Measurements from ENCODE around the gene GALNT16. TPM values are rescaled to one million over a fixed set of nuclear protein-coding genes. Genes with fewer than 3 reads are reported as not detected.
A peak's percentile ranks its signal among the peaks of the same experiment; 100 is the strongest.

The GALNT16 gene
- total and polyA plus RNA-seq, 2 of the 8 experiments (the other 6 are each of a cell fraction or from before 2014, with no cell fraction given) = 5.4 to 6.3 TPM

- CTCF ChIA-PET (ENCODE audit: partially characterized antibody) = interaction anchor here (0.5 to 7.0 kb wide), 29 partner anchors 12 to 243 kb away, joined by 3 to 46 read pairs (median 5); no protein-coding TSS in a partner anchor
- H2BK15ac ChIP-seq (ENCODE audit: low read length) = 0 out of 2 replicates have a peak overlapping the region, but pooled peaks have one; percentile 53
- no peak overlapping the region for H2BK20ac ChIP-seq (ENCODE audit: low read length)
- no peak for FAIRE-seq
- no peaks in the 10 kb centered on the region for H3K36me3 ChIP-seq (ENCODE audit: control insufficient read depth in 2 of 4, insufficient read depth in 4 of 4, low read length in 3 of 4)
- H2BK120ac ChIP-seq (replicated peaks; ENCODE audit: low read depth, low read length) = no peak overlapping the region
- no peak overlapping the region for H3K4ac ChIP-seq (replicated peaks; ENCODE audit: insufficient read length, low read depth, low read length)
- H4K91ac ChIP-seq (replicated peaks; ENCODE audit: insufficient read length, low read length) = no peak overlapping the region
- no peaks in the 10 kb centered on the region for H3K79me2 ChIP-seq (ENCODE audit: control insufficient read depth in 1 of 2, insufficient read depth in 2 of 2, low read length in 2 of 2)
- H2BK5ac ChIP-seq (ENCODE audit: low read depth, low read length) = no peak overlapping the region
- POLR2A ChIA-PET (ENCODE audit: partially characterized antibody) = interaction anchor here (0.9 to 2.9 kb wide), 5 partner anchors 9 to 135 kb away, joined by 3 to 8 read pairs (median 4); no protein-coding TSS in a partner anchor
- H3K4me3 ChIP-seq (ENCODE audit: extremely low read depth in 1 of 4, insufficient read depth in 2 of 4, low read depth in 3 of 4, low read length in 4 of 4) = peak overlapping the region; percentile 67 to 94 (median 78); a peak in 7 of 8 replicates
- peak overlapping the region; percentile 84 to 98 for H3K4me2 ChIP-seq (ENCODE audit: insufficient read depth in 1 of 2, low read depth in 2 of 2, low read length in 2 of 2)
- H3K23me2 ChIP-seq (ENCODE audit: low read depth, low read length) = peaks cover 21% of the 10 kb centered on the region
- H4K20me1 ChIP-seq (replicated peaks in 1 of 2; ENCODE audit: control insufficient read depth in 1 of 2, insufficient read depth in 2 of 2, low read length in 2 of 2) = peaks cover 0 to 2% of the 10 kb centered on the region in 2 experiments
- no peaks in the 10 kb centered on the region for H3K9me3 ChIP-seq (ENCODE audit: insufficient read depth in 2 of 2, low read depth in 1 of 2, low read length in 1 of 2)
- no peak overlapping the region; the same call in 1 of the 2 replicates for H4K8ac ChIP-seq (ENCODE audit: extremely low read depth, insufficient read depth, low read length)
- no peak overlapping the region for H3K18ac ChIP-seq (ENCODE audit: extremely low read depth, low read length)
- TF ChIP-seq BRCA1 (IDR thresholded peaks at IDR 0.05; ENCODE audit: low read depth, low read length) (no peak), USF2 (IDR thresholded peaks at IDR 0.05; ENCODE audit: low read length) (no peak), SP2 (IDR thresholded peaks at IDR 0.05; ENCODE audit: low read length) (no peak), SUZ12 (IDR thresholded peaks at IDR 0.05; ENCODE audit: low read length) (0 out of 2 replicates have a peak, but pooled peaks have one; percentile 25)
- H3K27ac ChIP-seq (ENCODE audit: low read depth, low read length) = no peak overlapping the region
- WGBS, 2 experiments (ENCODE audit: extremely low coverage in 1 of 2, insufficient coverage in 1 of 2, insufficient read length in 1 of 2, insufficient replicate concordance in 2 of 2, low coverage in 1 of 2, low lambda C conversion rate in 2 of 2, missing lambda C conversion rate in 1 of 2) = 46% methylated on average over 5 of the region's 5 CpGs; no CpG with 5 or more reads in 1 of the 2 experiments
- H3K4me1 ChIP-seq (replicated peaks in 1 of 4; ENCODE audit: control insufficient read depth in 3 of 4, insufficient read depth in 4 of 4, low read length in 3 of 4) = peaks cover 5 to 13% (median 9%) of the 10 kb centered on the region in 4 experiments
- H3K23ac ChIP-seq (ENCODE audit: insufficient read length) = no peak overlapping the region
- H3K14ac ChIP-seq (ENCODE audit: insufficient read length) = no peak overlapping the region
- H4K5ac ChIP-seq (ENCODE audit: insufficient read length, low read depth, low read length) = no peak overlapping the region
- no peak overlapping the region for H2BK12ac ChIP-seq (ENCODE audit: low read depth, low read length)
- peak in 1 of 2 experiments; percentile 54 for DNase-seq (ENCODE audit: low read depth in 1 of 2, low spot score in 2 of 2)
- H2AK5ac ChIP-seq (ENCODE audit: low read depth, low read length) = no peak overlapping the region
- no peak overlapping the region; a peak in 1 of 7 replicates for H3K9ac ChIP-seq (replicated peaks in 1 of 4; ENCODE audit: extremely low read depth in 1 of 4, low read depth in 3 of 4, low read length in 3 of 4)
- no peak overlapping the region for H2AFZ ChIP-seq (ENCODE audit: low read length)
- H3K79me1 ChIP-seq (ENCODE audit: low read depth, low read length) = no peaks in the 10 kb centered on the region
- no peak overlapping the region for H3K56ac ChIP-seq (replicated peaks; ENCODE audit: insufficient read length, low read depth, low read length)
- peaks cover 13 to 52% (median 40%) of the 10 kb centered on the region in 4 experiments for H3K27me3 ChIP-seq (replicated peaks in 1 of 4; ENCODE audit: control insufficient read depth in 3 of 4, extremely low read depth in 1 of 4, insufficient read depth in 3 of 4, low read length in 3 of 4)
Observed at GRCh38 chr14:69261761-69262331, 1.9 kb downstream of the GALNT16 start.

Measured in H1 (cell line).